ENCODE data around the gene FAAP100. TPM values are rescaled to one million over a fixed set of nuclear protein-coding genes. Genes with fewer than 3 reads are reported as not detected.
A peak's percentile ranks its signal among the peaks of the same experiment; 100 is the strongest.

FAAP100 gene
- total RNA-seq, 6 experiments from 2014 or later = 13.1 to 17.1 (median 15.2) TPM

DNA sequence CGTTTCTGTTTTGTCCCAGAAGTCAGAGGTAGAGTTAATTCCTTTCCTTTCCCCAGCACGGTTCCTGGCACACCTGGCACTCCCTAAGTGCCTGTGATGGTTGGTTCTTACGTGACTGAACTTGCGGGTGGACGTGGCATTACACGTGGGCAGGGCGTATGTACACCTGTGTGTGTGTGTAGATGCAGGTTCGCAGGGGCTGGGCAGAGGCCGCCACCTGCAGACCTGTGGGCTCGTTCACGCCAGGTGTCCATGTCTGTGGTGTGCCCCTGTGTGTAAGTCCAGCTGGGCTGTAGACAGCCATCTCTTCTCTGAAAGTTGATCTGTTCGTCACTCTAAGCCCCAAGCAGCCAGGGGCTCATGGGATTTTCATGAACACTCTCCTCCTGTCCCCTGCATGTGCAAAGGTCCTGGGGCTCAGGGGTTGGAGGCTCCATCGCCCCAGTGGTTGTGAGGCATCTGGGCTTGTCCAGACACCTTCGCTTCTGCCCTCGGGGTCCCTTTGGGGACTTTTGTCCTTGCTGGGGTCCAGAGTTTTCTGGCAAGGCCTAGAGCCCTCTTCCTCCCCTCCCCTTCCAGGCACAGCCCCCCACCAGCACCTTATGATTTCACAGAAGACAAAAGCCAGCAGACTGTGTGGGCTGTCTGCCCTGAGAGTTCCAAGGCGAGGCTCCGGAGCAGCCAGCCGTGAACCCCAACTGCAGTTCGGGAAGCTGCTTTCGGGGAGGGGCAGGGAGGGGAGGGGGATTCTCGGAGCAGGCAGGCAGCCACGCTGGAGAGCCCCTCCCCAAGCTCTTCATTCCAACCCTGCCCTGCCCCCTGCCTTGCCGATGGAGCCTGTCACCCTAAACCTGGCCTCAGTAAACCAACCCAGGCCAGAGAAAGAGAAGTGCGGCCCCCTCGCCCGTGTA is 29.4 kb downstream of the FAAP100 start:
- intact Hi-C loops (cut with DNase I) = no loop called here
- H3K27ac ChIP-seq = no peak overlapping the region
- no peak overlapping the region for H3K4me3 ChIP-seq
- 48% methylated on average over 6 of the region's 26 CpGs for WGBS (ENCODE audit: insufficient coverage, low coverage, low lambda C conversion rate, missing lambda C conversion rate)
- no peaks in the 10 kb centered on the region for H3K9me3 ChIP-seq
- TF ChIP-seq, protein P1, sequence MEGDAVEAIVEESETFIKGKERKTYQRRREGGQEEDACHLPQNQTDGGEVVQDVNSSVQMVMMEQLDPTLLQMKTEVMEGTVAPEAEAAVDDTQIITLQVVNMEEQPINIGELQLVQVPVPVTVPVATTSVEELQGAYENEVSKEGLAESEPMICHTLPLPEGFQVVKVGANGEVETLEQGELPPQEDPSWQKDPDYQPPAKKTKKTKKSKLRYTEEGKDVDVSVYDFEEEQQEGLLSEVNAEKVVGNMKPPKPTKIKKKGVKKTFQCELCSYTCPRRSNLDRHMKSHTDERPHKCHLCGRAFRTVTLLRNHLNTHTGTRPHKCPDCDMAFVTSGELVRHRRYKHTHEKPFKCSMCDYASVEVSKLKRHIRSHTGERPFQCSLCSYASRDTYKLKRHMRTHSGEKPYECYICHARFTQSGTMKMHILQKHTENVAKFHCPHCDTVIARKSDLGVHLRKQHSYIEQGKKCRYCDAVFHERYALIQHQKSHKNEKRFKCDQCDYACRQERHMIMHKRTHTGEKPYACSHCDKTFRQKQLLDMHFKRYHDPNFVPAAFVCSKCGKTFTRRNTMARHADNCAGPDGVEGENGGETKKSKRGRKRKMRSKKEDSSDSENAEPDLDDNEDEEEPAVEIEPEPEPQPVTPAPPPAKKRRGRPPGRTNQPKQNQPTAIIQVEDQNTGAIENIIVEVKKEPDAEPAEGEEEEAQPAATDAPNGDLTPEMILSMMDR (IDR thresholded peaks at IDR 0.05) = no peak
- no peak for TF ChIP-seq POLR2A (IDR thresholded peaks at IDR 0.05)
- DNase-seq (peak in 2 of 3 donors; percentile 12 to 41), ATAC-seq (no peak)
- no peaks in the 10 kb centered on the region for H3K36me3 ChIP-seq
- H3K4me1 ChIP-seq = peaks cover 0 to 8% (median 2%) of the 10 kb centered on the region in 4 donors
- no peaks in the 10 kb centered on the region for H3K27me3 ChIP-seq

DNA sequence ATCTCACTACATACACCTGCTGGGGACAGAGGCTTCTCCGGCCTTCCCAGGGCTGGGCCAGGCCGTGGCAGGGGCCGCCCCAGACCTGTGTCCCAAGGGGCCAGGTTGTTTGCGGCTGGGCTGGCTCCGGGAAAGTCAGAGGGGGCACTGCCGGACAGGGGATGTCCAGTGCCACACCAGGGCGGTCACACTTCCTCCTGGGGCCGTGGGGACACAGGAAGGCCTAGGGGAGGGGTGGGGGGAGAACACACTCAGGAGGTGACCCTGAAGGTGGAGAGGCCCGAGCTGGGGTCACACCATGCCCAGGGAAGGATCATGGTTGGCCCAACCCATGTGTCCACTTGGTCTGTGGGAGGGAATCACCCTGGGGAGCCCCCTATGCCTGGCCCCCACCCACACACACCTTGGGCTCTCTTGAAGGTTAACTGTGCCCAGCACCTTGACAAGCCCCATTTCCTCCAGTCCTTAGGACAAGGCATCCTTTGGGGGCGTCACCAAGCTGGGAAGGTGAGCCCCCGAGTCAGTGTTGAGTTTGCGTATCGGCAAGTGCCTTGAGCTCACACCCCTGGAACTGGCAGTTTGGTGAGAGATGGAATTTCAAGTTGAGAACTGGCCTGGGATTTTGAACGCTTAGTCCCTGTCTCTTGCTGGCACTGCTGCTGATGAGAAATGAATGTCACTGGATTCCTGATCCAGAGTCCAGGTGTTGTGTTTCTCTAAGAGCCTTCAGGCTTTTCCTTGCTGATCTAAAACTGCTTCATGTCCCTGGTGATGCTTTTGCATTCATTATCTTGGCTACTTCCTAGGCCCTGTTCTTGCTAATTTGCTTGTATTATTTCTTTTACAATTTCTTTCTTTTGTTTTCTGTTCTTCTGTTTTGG is 31.9 kb downstream of the FAAP100 start:
- Histone ChIP-seq H3K4me1 (peaks cover 0 to 8% (median 2%) of the 10 kb centered on the region in 4 donors), H3K4me3 (no peak overlapping the region), H3K36me3 (no peaks in the 10 kb centered on the region), H3K9me3 (no peaks in the 10 kb centered on the region), H3K27ac (no peak overlapping the region), H3K27me3 (no peaks in the 10 kb centered on the region)
- no CpG with 5 or more reads among the region's 14 CpGs for WGBS (ENCODE audit: insufficient coverage, low coverage, low lambda C conversion rate, missing lambda C conversion rate)
- TF ChIP-seq, protein P1 (IDR thresholded peaks at IDR 0.05) = no peak
- TF ChIP-seq POLR2A (IDR thresholded peaks at IDR 0.05) = no peak
- ATAC-seq = no peak
- intact Hi-C loops (cut with DNase I) = no loop called here
- peak; percentile 24 to 53 (median 45) for DNase-seq

DNA sequence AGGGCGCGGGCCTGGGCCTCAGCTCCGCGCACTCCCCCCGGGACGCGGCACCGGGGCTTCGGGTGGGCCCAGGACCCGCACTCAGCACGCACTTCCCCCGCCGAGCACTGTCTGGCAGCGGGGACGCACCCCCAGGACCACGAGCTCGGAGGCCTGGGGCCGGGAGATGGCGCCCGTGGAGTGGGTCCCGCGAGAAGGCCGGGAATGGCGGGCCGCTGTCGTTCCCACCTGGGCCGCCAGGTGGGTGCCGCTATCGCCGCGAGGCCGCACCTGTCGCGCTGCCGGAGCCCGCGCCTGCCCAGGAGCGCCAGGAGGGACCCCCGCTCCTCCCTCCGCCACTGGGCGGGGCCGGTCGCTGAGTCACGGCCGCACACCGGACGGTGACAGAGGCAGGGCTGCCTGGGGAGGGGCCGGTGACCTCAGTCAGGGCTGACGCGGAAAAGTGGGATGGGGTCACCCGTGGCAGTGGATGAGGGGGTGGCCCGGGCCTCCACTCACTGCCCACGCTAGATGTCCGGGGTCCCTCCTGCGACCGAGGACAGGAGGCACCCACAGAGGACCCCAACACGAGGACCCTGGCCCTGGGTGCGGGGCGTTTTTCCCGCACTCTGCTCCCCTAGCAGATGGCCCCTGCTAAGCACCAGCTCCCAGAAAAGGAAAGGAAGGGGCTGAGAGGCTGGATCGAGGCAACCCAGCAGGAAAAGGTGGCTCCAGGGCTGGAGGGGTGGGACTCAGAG is 32.7 kb downstream of the FAAP100 start:
- H3K4me3 ChIP-seq = peak overlapping the region; percentile 23 to 48 (median 31)
- DNase-seq = peak; percentile 48 to 71 (median 58)
- H3K36me3 ChIP-seq = no peaks in the 10 kb centered on the region
- WGBS (ENCODE audit: insufficient coverage, low coverage, low lambda C conversion rate, missing lambda C conversion rate) = 6% methylated on average over 14 of the region's 61 CpGs
- peak; percentile 32 to 40 (median 36) for ATAC-seq
- H3K27me3 ChIP-seq = no peaks in the 10 kb centered on the region
- peaks cover 0 to 8% (median 2%) of the 10 kb centered on the region in 4 donors for H3K4me1 ChIP-seq
- intact Hi-C loops (cut with DNase I) = no loop called here
- TF ChIP-seq POLR2A (IDR thresholded peaks at IDR 0.05) = no peak
- TF ChIP-seq, protein P1 (IDR thresholded peaks at IDR 0.05) = peak; percentile 44 to 54 (median 48)
- no peak overlapping the region for H3K27ac ChIP-seq
- no peaks in the 10 kb centered on the region for H3K9me3 ChIP-seq

DNA sequence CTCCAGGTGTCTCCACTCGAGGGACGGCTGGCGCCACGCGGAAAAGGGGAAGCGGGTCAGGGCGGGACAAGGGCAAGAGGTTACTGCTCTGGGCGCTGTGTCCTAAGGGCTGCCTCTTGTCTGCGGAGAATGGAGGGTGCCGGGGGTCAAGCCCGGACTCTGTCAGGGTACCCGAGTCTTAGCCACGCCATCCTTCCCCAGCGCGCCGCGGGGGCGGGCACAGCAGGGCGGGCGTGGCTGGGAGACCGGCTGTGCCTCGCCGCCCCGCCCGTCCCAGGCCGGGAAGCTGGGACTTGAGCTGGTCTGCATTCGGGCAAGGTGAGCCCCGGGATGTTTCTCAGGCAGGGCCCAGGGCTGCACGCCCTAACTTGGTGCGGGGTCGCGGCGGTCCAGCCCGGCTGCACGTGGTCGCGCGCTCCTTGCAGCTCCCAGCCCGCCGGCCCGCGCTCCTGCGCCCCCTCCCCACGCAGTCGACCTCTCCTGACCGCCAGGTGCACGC is 33.3 kb downstream of the FAAP100 start:
- H3K36me3 ChIP-seq = no peaks in the 10 kb centered on the region
- H3K27me3 ChIP-seq = no peaks in the 10 kb centered on the region
- TF ChIP-seq, protein P1 (IDR thresholded peaks at IDR 0.05) = no peak
- TF ChIP-seq POLR2A (IDR thresholded peaks at IDR 0.05) = no peak
- no peak overlapping the region for H3K27ac ChIP-seq
- H3K4me1 ChIP-seq = peaks cover 0 to 14% (median 2%) of the 10 kb centered on the region in 4 donors
- DNase-seq (peak; percentile 49 to 69 (median 59)), ATAC-seq (peak; percentile 17 to 42 (median 36))
- no CpG with 5 or more reads among the region's 47 CpGs for WGBS (ENCODE audit: insufficient coverage, low coverage, low lambda C conversion rate, missing lambda C conversion rate)
- peak overlapping the region; percentile 23 to 48 (median 31) for H3K4me3 ChIP-seq
- intact Hi-C loops (cut with DNase I) = no loop called here
- H3K9me3 ChIP-seq = no peaks in the 10 kb centered on the region

Data from right lobe of liver (tissue), 6 donors.